ENCODE measurements around the gene RIC1.

RIC1 gene

GRCh38 chr9:5596173-5596572, 32.7 kb upstream of the RIC1 start:
- Histone ChIP-seq H3K36me3 (ENCODE audit: control insufficient read depth in 1 of 2, insufficient read depth in 2 of 2, low read length in 2 of 2) (no peaks in the 10 kb centered on the region), H3K27ac (ENCODE audit: low read depth, low read length) (no peak overlapping the region), H3K9ac (ENCODE audit: low read depth in 1 of 2, low read length in 2 of 2) (no peak overlapping the region), H3K4me1 (ENCODE audit: control insufficient read depth in 1 of 2, insufficient read depth in 2 of 2, low read length in 2 of 2) (peaks cover 0 to 4% of the 10 kb centered on the region in 2 donors), H3K4me3 (ENCODE audit: low read depth in 1 of 2, low read length in 2 of 2) (no peak overlapping the region), H3K9me3 (ENCODE audit: control insufficient read depth in 1 of 2, low read length in 2 of 2) (no peaks in the 10 kb centered on the region), H3K27me3 (ENCODE audit: control insufficient read depth in 1 of 2, insufficient read depth in 2 of 2, low read length in 2 of 2) (no peaks in the 10 kb centered on the region)

- no peaks in the 10 kb centered on the region for H3K27me3 ChIP-seq (ENCODE audit: control insufficient read depth in 1 of 2, insufficient read depth in 2 of 2, low read length in 2 of 2)
- peaks cover 0 to 6% of the 10 kb centered on the region in 2 donors for H3K4me1 ChIP-seq (ENCODE audit: control insufficient read depth in 1 of 2, insufficient read depth in 2 of 2, low read length in 2 of 2)
- peak overlapping the region; percentile 70 to 80 for H3K4me3 ChIP-seq (ENCODE audit: low read depth in 1 of 2, low read length in 2 of 2)
- no peak overlapping the region for H3K27ac ChIP-seq (ENCODE audit: low read depth, low read length)
- H3K9ac ChIP-seq (ENCODE audit: low read depth in 1 of 2, low read length in 2 of 2) = peak overlapping the region; percentile 22 to 65
- H3K36me3 ChIP-seq (ENCODE audit: control insufficient read depth in 1 of 2, insufficient read depth in 2 of 2, low read length in 2 of 2) = no peaks in the 10 kb centered on the region
- H3K9me3 ChIP-seq (ENCODE audit: control insufficient read depth in 1 of 2, low read length in 2 of 2) = no peaks in the 10 kb centered on the region
Observed at GRCh38 chr9:5608298-5609225, 20.3 kb upstream of the RIC1 start.

- Histone ChIP-seq H3K9me3 (ENCODE audit: control insufficient read depth in 1 of 2, low read length in 2 of 2) (no peaks in the 10 kb centered on the region), H3K4me1 (ENCODE audit: control insufficient read depth in 1 of 2, insufficient read depth in 2 of 2, low read length in 2 of 2) (peaks cover 0 to 6% of the 10 kb centered on the region in 2 donors), H3K27me3 (ENCODE audit: control insufficient read depth in 1 of 2, insufficient read depth in 2 of 2, low read length in 2 of 2) (no peaks in the 10 kb centered on the region), H3K4me3 (ENCODE audit: low read depth in 1 of 2, low read length in 2 of 2) (peak overlapping the region; percentile 70 to 80), H3K9ac (ENCODE audit: low read depth in 1 of 2, low read length in 2 of 2) (no peak overlapping the region), H3K36me3 (ENCODE audit: control insufficient read depth in 1 of 2, insufficient read depth in 2 of 2, low read length in 2 of 2) (no peaks in the 10 kb centered on the region), H3K27ac (ENCODE audit: low read depth, low read length) (no peak overlapping the region)
Observed at GRCh38 chr9:5609226-5609596, 19.7 kb upstream of the RIC1 start.

GRCh38 chr9:5610491-5610890, 18.4 kb upstream of the RIC1 start:
- Histone ChIP-seq H3K27me3 (ENCODE audit: control insufficient read depth in 1 of 2, insufficient read depth in 2 of 2, low read length in 2 of 2) (no peaks in the 10 kb centered on the region), H3K27ac (ENCODE audit: low read depth, low read length) (no peak overlapping the region)

GRCh38 chr9:5611321-5612184, 17.4 kb upstream of the RIC1 start:
- Histone ChIP-seq H3K9me3 (ENCODE audit: control insufficient read depth in 1 of 2, low read length in 2 of 2) (no peaks in the 10 kb centered on the region), H3K9ac (ENCODE audit: low read depth in 1 of 2, low read length in 2 of 2) (no peak overlapping the region), H3K27me3 (ENCODE audit: control insufficient read depth in 1 of 2, insufficient read depth in 2 of 2, low read length in 2 of 2) (no peaks in the 10 kb centered on the region), H3K27ac (ENCODE audit: low read depth, low read length) (no peak overlapping the region), H3K36me3 (ENCODE audit: control insufficient read depth in 1 of 2, insufficient read depth in 2 of 2, low read length in 2 of 2) (no peaks in the 10 kb centered on the region), H3K4me3 (ENCODE audit: low read depth in 1 of 2, low read length in 2 of 2) (no peak overlapping the region), H3K4me1 (ENCODE audit: control insufficient read depth in 1 of 2, insufficient read depth in 2 of 2, low read length in 2 of 2) (peaks cover 0 to 6% of the 10 kb centered on the region in 2 donors)

More at GRCh38 chr9:5610491-5610890, 18.4 kb upstream of the RIC1 start:
- peaks cover 0 to 6% of the 10 kb centered on the region in 2 donors for H3K4me1 ChIP-seq (ENCODE audit: control insufficient read depth in 1 of 2, insufficient read depth in 2 of 2, low read length in 2 of 2)
- H3K4me3 ChIP-seq (ENCODE audit: low read depth in 1 of 2, low read length in 2 of 2) = no peak overlapping the region
- no peak overlapping the region for H3K9ac ChIP-seq (ENCODE audit: low read depth in 1 of 2, low read length in 2 of 2)
- no peaks in the 10 kb centered on the region for H3K36me3 ChIP-seq (ENCODE audit: control insufficient read depth in 1 of 2, insufficient read depth in 2 of 2, low read length in 2 of 2)
- H3K9me3 ChIP-seq (ENCODE audit: control insufficient read depth in 1 of 2, low read length in 2 of 2) = no peaks in the 10 kb centered on the region

- Histone ChIP-seq H3K36me3 (ENCODE audit: control insufficient read depth in 1 of 2, insufficient read depth in 2 of 2, low read length in 2 of 2) (no peaks in the 10 kb centered on the region), H3K27me3 (ENCODE audit: control insufficient read depth in 1 of 2, insufficient read depth in 2 of 2, low read length in 2 of 2) (no peaks in the 10 kb centered on the region), H3K4me3 (ENCODE audit: low read depth in 1 of 2, low read length in 2 of 2) (no peak overlapping the region), H3K27ac (ENCODE audit: low read depth, low read length) (no peak overlapping the region), H3K4me1 (ENCODE audit: control insufficient read depth in 1 of 2, insufficient read depth in 2 of 2, low read length in 2 of 2) (peaks cover 0 to 6% of the 10 kb centered on the region in 2 donors), H3K9ac (ENCODE audit: low read depth in 1 of 2, low read length in 2 of 2) (no peak overlapping the region), H3K9me3 (ENCODE audit: control insufficient read depth in 1 of 2, low read length in 2 of 2) (no peaks in the 10 kb centered on the region)
Observed at GRCh38 chr9:5612185-5612530, 16.7 kb upstream of the RIC1 start.

- no peak overlapping the region for H3K27ac ChIP-seq (ENCODE audit: low read depth, low read length)
- no peak overlapping the region for H3K9ac ChIP-seq (ENCODE audit: low read depth in 1 of 2, low read length in 2 of 2)
- H3K27me3 ChIP-seq (ENCODE audit: control insufficient read depth in 1 of 2, insufficient read depth in 2 of 2, low read length in 2 of 2) = no peaks in the 10 kb centered on the region
- H3K9me3 ChIP-seq (ENCODE audit: control insufficient read depth in 1 of 2, low read length in 2 of 2) = no peaks in the 10 kb centered on the region
- no peaks in the 10 kb centered on the region for H3K4me1 ChIP-seq (ENCODE audit: control insufficient read depth in 1 of 2, insufficient read depth in 2 of 2, low read length in 2 of 2)
- no peaks in the 10 kb centered on the region for H3K36me3 ChIP-seq (ENCODE audit: control insufficient read depth in 1 of 2, insufficient read depth in 2 of 2, low read length in 2 of 2)
- H3K4me3 ChIP-seq (ENCODE audit: low read depth in 1 of 2, low read length in 2 of 2) = no peak overlapping the region
Observed at GRCh38 chr9:5614192-5614591, 14.7 kb upstream of the RIC1 start.

- H3K4me1 ChIP-seq (ENCODE audit: control insufficient read depth in 1 of 2, insufficient read depth in 2 of 2, low read length in 2 of 2) = no peaks in the 10 kb centered on the region
- H3K9ac ChIP-seq (ENCODE audit: low read depth in 1 of 2, low read length in 2 of 2) = no peak overlapping the region
- no peaks in the 10 kb centered on the region for H3K27me3 ChIP-seq (ENCODE audit: control insufficient read depth in 1 of 2, insufficient read depth in 2 of 2, low read length in 2 of 2)
- H3K27ac ChIP-seq (ENCODE audit: low read depth, low read length) = no peak overlapping the region
- H3K36me3 ChIP-seq (ENCODE audit: control insufficient read depth in 1 of 2, insufficient read depth in 2 of 2, low read length in 2 of 2) = no peaks in the 10 kb centered on the region
- H3K9me3 ChIP-seq (ENCODE audit: control insufficient read depth in 1 of 2, low read length in 2 of 2) = no peaks in the 10 kb centered on the region
- no peak overlapping the region for H3K4me3 ChIP-seq (ENCODE audit: low read depth in 1 of 2, low read length in 2 of 2)
Observed at GRCh38 chr9:5614985-5615384, 13.9 kb upstream of the RIC1 start.

GRCh38 chr9:5617749-5618148, 11.2 kb upstream of the RIC1 start:
- no peaks in the 10 kb centered on the region for H3K36me3 ChIP-seq (ENCODE audit: control insufficient read depth in 1 of 2, insufficient read depth in 2 of 2, low read length in 2 of 2)
- no peak overlapping the region for H3K4me3 ChIP-seq (ENCODE audit: low read depth in 1 of 2, low read length in 2 of 2)
- no peaks in the 10 kb centered on the region for H3K4me1 ChIP-seq (ENCODE audit: control insufficient read depth in 1 of 2, insufficient read depth in 2 of 2, low read length in 2 of 2)
- H3K27me3 ChIP-seq (ENCODE audit: control insufficient read depth in 1 of 2, insufficient read depth in 2 of 2, low read length in 2 of 2) = no peaks in the 10 kb centered on the region
- H3K27ac ChIP-seq (ENCODE audit: low read depth, low read length) = no peak overlapping the region
- no peaks in the 10 kb centered on the region for H3K9me3 ChIP-seq (ENCODE audit: control insufficient read depth in 1 of 2, low read length in 2 of 2)
- no peak overlapping the region for H3K9ac ChIP-seq (ENCODE audit: low read depth in 1 of 2, low read length in 2 of 2)

GRCh38 chr9:5620494-5620893, 8.4 kb upstream of the RIC1 start:
- Histone ChIP-seq H3K4me3 (ENCODE audit: low read depth in 1 of 2, low read length in 2 of 2) (no peak overlapping the region), H3K4me1 (ENCODE audit: control insufficient read depth in 1 of 2, insufficient read depth in 2 of 2, low read length in 2 of 2) (no peaks in the 10 kb centered on the region)

More at GRCh38 chr9:5620494-5620893, 8.4 kb upstream of the RIC1 start:
- no peak overlapping the region for H3K27ac ChIP-seq (ENCODE audit: low read depth, low read length)
- no peak overlapping the region for H3K9ac ChIP-seq (ENCODE audit: low read depth in 1 of 2, low read length in 2 of 2)
- H3K27me3 ChIP-seq (ENCODE audit: control insufficient read depth in 1 of 2, insufficient read depth in 2 of 2, low read length in 2 of 2) = no peaks in the 10 kb centered on the region
- no peaks in the 10 kb centered on the region for H3K9me3 ChIP-seq (ENCODE audit: control insufficient read depth in 1 of 2, low read length in 2 of 2)
- H3K36me3 ChIP-seq (ENCODE audit: control insufficient read depth in 1 of 2, insufficient read depth in 2 of 2, low read length in 2 of 2) = no peaks in the 10 kb centered on the region

Measured in duodenal mucosa (tissue), 2 donors.